Measurements from ENCODE around the gene ANO7.

DNA sequence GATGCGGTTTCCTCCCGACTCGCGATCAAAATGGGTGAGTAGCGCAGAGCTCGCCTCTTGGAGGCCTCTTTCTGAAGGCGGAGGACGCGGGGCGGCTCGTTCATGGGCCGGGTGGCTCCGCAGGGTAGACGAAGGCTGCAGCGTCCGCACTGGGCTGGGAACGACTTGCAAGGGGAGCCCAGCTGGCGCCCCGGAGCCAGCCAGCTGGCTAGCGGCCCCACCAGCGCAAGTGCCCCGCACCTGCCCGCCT is 38.9 kb upstream of the ANO7 start:
- TF ChIP-seq, protein P1, sequence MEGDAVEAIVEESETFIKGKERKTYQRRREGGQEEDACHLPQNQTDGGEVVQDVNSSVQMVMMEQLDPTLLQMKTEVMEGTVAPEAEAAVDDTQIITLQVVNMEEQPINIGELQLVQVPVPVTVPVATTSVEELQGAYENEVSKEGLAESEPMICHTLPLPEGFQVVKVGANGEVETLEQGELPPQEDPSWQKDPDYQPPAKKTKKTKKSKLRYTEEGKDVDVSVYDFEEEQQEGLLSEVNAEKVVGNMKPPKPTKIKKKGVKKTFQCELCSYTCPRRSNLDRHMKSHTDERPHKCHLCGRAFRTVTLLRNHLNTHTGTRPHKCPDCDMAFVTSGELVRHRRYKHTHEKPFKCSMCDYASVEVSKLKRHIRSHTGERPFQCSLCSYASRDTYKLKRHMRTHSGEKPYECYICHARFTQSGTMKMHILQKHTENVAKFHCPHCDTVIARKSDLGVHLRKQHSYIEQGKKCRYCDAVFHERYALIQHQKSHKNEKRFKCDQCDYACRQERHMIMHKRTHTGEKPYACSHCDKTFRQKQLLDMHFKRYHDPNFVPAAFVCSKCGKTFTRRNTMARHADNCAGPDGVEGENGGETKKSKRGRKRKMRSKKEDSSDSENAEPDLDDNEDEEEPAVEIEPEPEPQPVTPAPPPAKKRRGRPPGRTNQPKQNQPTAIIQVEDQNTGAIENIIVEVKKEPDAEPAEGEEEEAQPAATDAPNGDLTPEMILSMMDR (IDR thresholded peaks at IDR 0.05), result no peak
- TF ChIP-seq POLR2A (IDR thresholded peaks at IDR 0.05), result no peak
